ENCODE results near the gene EHD4.

EHD4 gene

GRCh38 chr15:41881086-41881485 is 91.3 kb downstream of the EHD4 start:
- H2AFZ ChIP-seq (ENCODE audit: low read depth, low read length): no peak overlapping the region
- H3K27ac ChIP-seq (ENCODE audit: low read length): no peak overlapping the region
- no peak for ATAC-seq (ENCODE audit: insufficient read depth, low read depth)
- no peaks in the 10 kb centered on the region for H3K27me3 ChIP-seq (ENCODE audit: insufficient read depth, low read length, poor library complexity)
- no peaks in the 10 kb centered on the region; the same call in 1 of the 2 replicates for H4K20me1 ChIP-seq (ENCODE audit: insufficient read depth, low read length)
- no peaks in the 10 kb centered on the region for H3K9me3 ChIP-seq (ENCODE audit: insufficient read depth, low read length, severe bottlenecking)
- no peak for DNase-seq
- TF ChIP-seq EZH2 (IDR thresholded peaks at IDR 0.05; ENCODE audit: borderline replicate concordance, low read depth, low read length, severe bottlenecking) (no peak), CTCF (IDR thresholded peaks at IDR 0.05; ENCODE audit: borderline replicate concordance, extremely low read depth, low read length, poor library complexity, severe bottlenecking) (no peak)
- no peaks in the 10 kb centered on the region for H3K36me3 ChIP-seq (ENCODE audit: insufficient read depth, low read length)
- H3K4me1 ChIP-seq (ENCODE audit: insufficient read depth, low read length): no peaks in the 10 kb centered on the region
- no peak overlapping the region for H3K4me2 ChIP-seq (ENCODE audit: insufficient read depth, low read length)
- H3K4me3 ChIP-seq (ENCODE audit: low read depth in 1 of 2, low read length in 2 of 2): no peak overlapping the region
- H3K9ac ChIP-seq (ENCODE audit: low read depth, low read length): no peak overlapping the region
- H3K79me2 ChIP-seq (ENCODE audit: insufficient read depth, low read length): no peaks in the 10 kb centered on the region

GRCh38 chr15:41880156-41880877 is 92.0 kb downstream of the EHD4 start:
- no peaks in the 10 kb centered on the region for H3K4me1 ChIP-seq (ENCODE audit: insufficient read depth, low read length)
- no peak overlapping the region for H3K4me2 ChIP-seq (ENCODE audit: insufficient read depth, low read length)
- no peak overlapping the region for H3K4me3 ChIP-seq (ENCODE audit: low read depth in 1 of 2, low read length in 2 of 2)
- no peak for TF ChIP-seq CTCF (IDR thresholded peaks at IDR 0.05; ENCODE audit: borderline replicate concordance, extremely low read depth, low read length, poor library complexity, severe bottlenecking)
- no peak for TF ChIP-seq EZH2 (IDR thresholded peaks at IDR 0.05; ENCODE audit: borderline replicate concordance, low read depth, low read length, severe bottlenecking)
- H3K9me3 ChIP-seq (ENCODE audit: insufficient read depth, low read length, severe bottlenecking): no peaks in the 10 kb centered on the region
- ATAC-seq (ENCODE audit: insufficient read depth, low read depth) (no peak), DNase-seq (no peak)
- H4K20me1 ChIP-seq (ENCODE audit: insufficient read depth, low read length): no peaks in the 10 kb centered on the region; the same call in 1 of the 2 replicates
- H3K36me3 ChIP-seq (ENCODE audit: insufficient read depth, low read length): no peaks in the 10 kb centered on the region
- H3K79me2 ChIP-seq (ENCODE audit: insufficient read depth, low read length): no peaks in the 10 kb centered on the region
- no peak overlapping the region for H3K9ac ChIP-seq (ENCODE audit: low read depth, low read length)
- no peak overlapping the region for H2AFZ ChIP-seq (ENCODE audit: low read depth, low read length)
- H3K27me3 ChIP-seq (ENCODE audit: insufficient read depth, low read length, poor library complexity): no peaks in the 10 kb centered on the region
- no peak overlapping the region for H3K27ac ChIP-seq (ENCODE audit: low read length)

- no peak for DNase-seq
Observed at GRCh38 chr15:41879321-41879845, 93.0 kb downstream of the EHD4 start.

More at GRCh38 chr15:41879321-41879845, 93.0 kb downstream of the EHD4 start:
- Histone ChIP-seq H3K4me1 (ENCODE audit: insufficient read depth, low read length) (no peaks in the 10 kb centered on the region), H2AFZ (ENCODE audit: low read depth, low read length) (no peak overlapping the region), H3K4me2 (ENCODE audit: insufficient read depth, low read length) (no peak overlapping the region), H3K36me3 (ENCODE audit: insufficient read depth, low read length) (no peaks in the 10 kb centered on the region), H4K20me1 (ENCODE audit: insufficient read depth, low read length) (no peaks in the 10 kb centered on the region; the same call in 1 of the 2 replicates), H3K4me3 (ENCODE audit: low read depth in 1 of 2, low read length in 2 of 2) (no peak overlapping the region), H3K27me3 (ENCODE audit: insufficient read depth, low read length, poor library complexity) (no peaks in the 10 kb centered on the region), H3K27ac (ENCODE audit: low read length) (no peak overlapping the region), H3K9ac (ENCODE audit: low read depth, low read length) (no peak overlapping the region), H3K9me3 (ENCODE audit: insufficient read depth, low read length, severe bottlenecking) (no peaks in the 10 kb centered on the region), H3K79me2 (ENCODE audit: insufficient read depth, low read length) (no peaks in the 10 kb centered on the region)
- ATAC-seq (ENCODE audit: insufficient read depth, low read depth): no peak
- no peak for TF ChIP-seq CTCF (IDR thresholded peaks at IDR 0.05; ENCODE audit: borderline replicate concordance, extremely low read depth, low read length, poor library complexity, severe bottlenecking)
- no peak for TF ChIP-seq EZH2 (IDR thresholded peaks at IDR 0.05; ENCODE audit: borderline replicate concordance, low read depth, low read length, severe bottlenecking)

Data from DND-41 (cell line).